GM10248 (cell line): ENCODE data around the gene CDKAL1.

Experiments used
- CTCF ChIA-PET: fragments of 300-600 bp; sonication (Branson Sonifier 250); formaldehyde crosslinking; extraction: SDS; loops from one replicate; lab custom pipeline; 2021; ENCODE audit warnings: antibody characterized with exemption; lab: Yijun Ruan, JAX
- POLR2A ChIA-PET: fragments of 350-650 bp; sonication (Branson Sonifier 250); formaldehyde crosslinking; extraction: SDS; loops from one replicate; lab custom pipeline; 2020; ENCODE audit warnings: antibody characterized with exemption; lab: Yijun Ruan, JAX
- DNase-seq: peaks from one replicate; pipeline ENCODE4 v3.0.0; 2012; ENCODE audit errors: extremely low spot score
- CTCF ChIP-seq: IDR thresholded peaks from 2 replicates; pipeline ENCODE4 v1.5.1; 2012; ENCODE audit warnings: mild to moderate bottlenecking, low read depth; ENCODE audit errors: extremely low read depth, missing control alignments, control extremely low read depth

CDKAL1 gene

DNA sequence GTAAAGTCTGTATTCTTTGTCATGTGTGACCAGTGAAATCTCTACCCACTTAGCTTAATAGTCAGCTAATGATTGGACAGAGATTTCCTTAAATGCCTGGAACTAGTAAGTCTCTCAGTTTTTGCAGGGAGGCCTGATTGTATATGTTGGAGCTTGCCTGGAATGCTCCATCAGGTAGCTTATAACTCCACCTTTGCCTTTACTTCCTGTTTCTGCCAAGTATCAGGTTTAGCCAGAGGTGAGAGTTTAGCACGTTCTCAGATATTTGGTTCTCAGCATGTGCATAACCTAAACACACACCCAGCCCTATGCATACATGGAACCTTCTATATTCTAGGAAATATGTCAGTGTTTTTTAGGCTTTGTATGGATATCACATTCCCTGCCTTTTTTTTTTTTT lies 435.3 kb downstream of the CDKAL1 start:
- DNase-seq: no peak
- CTCF ChIA-PET: interaction anchor here (1.2 to 2.0 kb wide), 4 partner anchors 8 to 21 kb away, joined by 4 to 8 read pairs (median 4); no protein-coding TSS in a partner anchor
- TF ChIP-seq CTCF: no peak
- POLR2A ChIA-PET: no interaction called here

GRCh38 chr6:20976391-20976918 lies 442.2 kb downstream of the CDKAL1 start:
- DNase-seq: no peak
- POLR2A ChIA-PET: no interaction called here
- TF ChIP-seq CTCF: no peak
- CTCF ChIA-PET: no interaction called here

DNA sequence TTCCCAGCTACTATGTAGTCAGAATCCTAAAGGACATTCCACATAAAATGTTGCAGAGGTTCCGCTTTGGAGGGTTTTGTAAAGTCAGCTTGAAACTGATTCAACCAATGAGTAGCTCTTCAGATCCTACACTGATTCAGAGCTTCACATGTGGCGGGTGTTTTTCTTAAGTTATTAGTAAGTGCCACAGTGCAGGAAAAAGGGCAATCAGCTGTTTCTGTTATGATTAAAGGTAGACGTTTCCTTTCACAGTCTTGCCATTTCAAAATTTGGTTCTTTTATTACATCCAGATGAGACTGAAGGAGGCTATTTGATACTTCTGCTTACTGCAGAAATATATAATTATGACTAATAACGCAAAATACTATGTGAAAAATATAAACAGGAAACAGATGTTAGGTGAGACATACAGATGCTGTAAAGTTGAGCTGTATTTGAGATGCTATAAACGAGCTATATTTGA lies 443.9 kb downstream of the CDKAL1 start:
- DNase-seq: peak; percentile 28
- ChIA-PET POLR2A (no interaction called here), CTCF (interaction anchor here (0.9 to 2.0 kb wide), 6 partner anchors 9 to 610 kb away, joined by 3 to 8 read pairs (median 3); no protein-coding TSS in a partner anchor)
- no peak for TF ChIP-seq CTCF

DNA sequence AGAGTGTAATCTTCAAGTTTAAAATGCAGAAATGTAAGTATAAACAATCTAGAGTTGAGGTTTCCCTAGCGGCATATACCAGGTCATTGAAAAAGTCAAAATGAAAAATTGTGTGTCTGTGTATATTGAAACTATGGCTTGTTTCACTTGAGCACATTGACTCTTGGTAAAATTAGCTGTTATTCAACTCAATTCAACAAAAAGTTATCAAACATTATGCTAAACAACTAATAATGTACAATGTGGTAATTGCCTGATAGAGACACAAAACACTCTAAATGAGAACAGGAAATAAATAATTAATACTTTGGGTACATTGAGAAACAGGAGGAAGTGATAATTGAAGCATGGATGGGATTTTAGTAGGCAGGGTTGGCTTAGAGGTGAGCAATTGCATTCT lies 444.8 kb downstream of the CDKAL1 start:
- CTCF ChIA-PET: interaction anchor here (0.9 to 1.8 kb wide), 4 partner anchors 10 to 609 kb away, joined by 3 to 8 read pairs (median 3); no protein-coding TSS in a partner anchor
- no peak for TF ChIP-seq CTCF
- POLR2A ChIA-PET: no interaction called here
- no peak for DNase-seq

DNA sequence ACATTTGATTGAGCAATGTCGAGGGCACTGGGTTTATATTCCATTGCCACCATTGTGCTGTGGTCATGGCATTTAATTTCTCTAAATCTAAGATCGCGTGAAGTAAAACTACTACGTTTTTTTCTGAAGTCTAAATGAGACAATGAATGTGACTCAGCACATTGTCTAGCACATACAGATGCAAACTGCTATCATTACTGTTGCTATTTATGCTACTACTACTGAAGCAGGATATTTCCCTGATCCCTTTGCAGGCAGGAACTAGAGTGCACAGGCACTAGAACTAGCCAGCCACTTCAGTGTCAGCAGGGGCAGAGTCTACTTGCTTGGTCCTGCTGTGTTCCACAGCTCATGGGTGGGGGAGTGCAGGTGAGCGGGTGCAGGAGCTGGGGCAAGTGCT lies 449.7 kb downstream of the CDKAL1 start:
- POLR2A ChIA-PET: no interaction called here

DNA sequence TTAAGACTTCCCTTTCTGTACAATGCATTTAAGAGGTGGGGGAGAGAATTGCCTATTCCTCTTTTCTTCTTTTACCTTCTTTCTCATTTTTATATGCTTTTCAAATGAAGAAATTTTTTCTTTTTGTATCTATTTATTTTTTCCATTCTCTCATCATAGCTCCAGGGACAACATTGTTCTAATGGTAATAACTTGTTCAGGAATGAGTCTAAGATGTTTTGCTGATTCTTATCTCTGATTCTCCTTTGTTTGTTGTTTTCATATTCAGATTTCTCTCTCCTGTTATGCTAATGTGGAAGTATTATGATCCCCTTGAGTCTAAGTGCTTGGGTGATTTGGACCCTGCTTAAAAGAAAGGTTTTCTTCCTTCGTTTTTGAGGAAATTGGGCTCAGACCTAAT lies 451.6 kb downstream of the CDKAL1 start:
- DNase-seq: no peak
- TF ChIP-seq CTCF: no peak
- POLR2A ChIA-PET: no interaction called here
- CTCF ChIA-PET: interaction anchor here (1.4 kb wide), 1 partner anchor 12 kb away, joined by 3 read pairs; no protein-coding TSS in a partner anchor

More for the DNA sequence above, 449.7 kb downstream of the CDKAL1 start:
- no peak for DNase-seq
- CTCF ChIA-PET: interaction anchor here (1.3 kb wide), 1 partner anchor 14 kb away, joined by 4 read pairs; no protein-coding TSS in a partner anchor
- TF ChIP-seq CTCF: no peak
